Osteoblast (primary cell): ENCODE measurements around the gene SLC19A1. TPM values are rescaled to one million over a fixed set of nuclear protein-coding genes. Genes with fewer than 3 reads are reported as not detected.

Experiments
- DNase-seq: peaks from one replicate; pipeline ENCODE4 v3.0.0; 2011; ENCODE audit warnings: low spot score, mixed read lengths; ENCODE audit not compliant: insufficient read length; ENCODE audit errors: missing footprints
- H2AFZ ChIP-seq: 2 replicates; pipeline ENCODE4 v1.6.0; 2011; ENCODE audit warnings: mild to moderate bottlenecking, low read length
- H3K27ac ChIP-seq: 2 replicates; pipeline ENCODE4 v1.5.1; 2011; ENCODE audit warnings: mild to moderate bottlenecking, low read depth, low read length, moderate library complexity
- H3K27me3 ChIP-seq: 2 replicates; pipeline ENCODE4 v1.6.0; 2012; ENCODE audit warnings: mild to moderate bottlenecking, control low read depth, inconsistent platforms, low read length, moderate library complexity; ENCODE audit not compliant: insufficient read depth
- H3K36me3 ChIP-seq: 2 replicates; pipeline ENCODE4 v1.5.1; 2011; ENCODE audit warnings: mild to moderate bottlenecking, low read length, control low read depth, moderate library complexity; ENCODE audit not compliant: insufficient read depth
- H3K4me1 ChIP-seq: 2 replicates; pipeline ENCODE4 v1.5.1; 2011; ENCODE audit warnings: mild to moderate bottlenecking, low read length, control low read depth, moderate library complexity; ENCODE audit not compliant: insufficient read depth
- H3K4me2 ChIP-seq: 2 replicates; pipeline ENCODE4 v1.6.0; 2011; ENCODE audit warnings: mild to moderate bottlenecking, low read length; ENCODE audit not compliant: insufficient read depth
- H3K4me3 ChIP-seq: fragments of 200-600 bp; sonication (generic); 3 replicates; pipeline ENCODE4 v1.5.1; 2012; ENCODE audit warnings: mild to moderate bottlenecking, low read length, inconsistent platforms; ENCODE audit not compliant: insufficient read depth
- H3K79me2 ChIP-seq: 2 replicates; pipeline ENCODE4 v1.6.0; 2012; ENCODE audit warnings: mild to moderate bottlenecking, low read length, control low read depth, inconsistent platforms; ENCODE audit not compliant: insufficient read depth
- H3K9me3 ChIP-seq: 2 replicates; pipeline ENCODE4 v1.5.1; 2011; ENCODE audit warnings: low read depth, low read length, control low read depth
- H4K20me1 ChIP-seq: 2 replicates; pipeline ENCODE4 v1.6.0; 2012; ENCODE audit warnings: mild to moderate bottlenecking, low read length, control low read depth; ENCODE audit not compliant: insufficient read depth
- total RNA-seq: library from RNA; depleted of rRNA; stranded (reverse); fragments of >200 nt; gene quantifications from 2 replicates; pipeline ENCODE4 v1.2.3, GENCODE V29; 2012
- TF ChIP-seq, protein P1 (sequence below): IDR thresholded peaks from 2 replicates; pipeline ENCODE4 v1.5.1; 2011; ENCODE audit warnings: mild to moderate bottlenecking, low read depth, low read length, moderate library complexity; ENCODE audit errors: extremely low read depth

The SLC19A1 gene
- total RNA-seq, 1 donor = 2.9 TPM

GRCh38 chr21:45522381-45522780 lies 19.9 kb downstream of the SLC19A1 start:
- no peak for DNase-seq
- no peak overlapping the region for H3K27ac ChIP-seq
- no peak overlapping the region for H3K4me2 ChIP-seq
- no peak overlapping the region for H2AFZ ChIP-seq
- no peaks in the 10 kb centered on the region for H3K4me1 ChIP-seq
- no peaks in the 10 kb centered on the region for H4K20me1 ChIP-seq
- no peaks in the 10 kb centered on the region for H3K36me3 ChIP-seq
- no peaks in the 10 kb centered on the region for H3K79me2 ChIP-seq
- H3K4me3 ChIP-seq = no peak overlapping the region
- H3K27me3 ChIP-seq = no peaks in the 10 kb centered on the region
- TF ChIP-seq, protein P1, sequence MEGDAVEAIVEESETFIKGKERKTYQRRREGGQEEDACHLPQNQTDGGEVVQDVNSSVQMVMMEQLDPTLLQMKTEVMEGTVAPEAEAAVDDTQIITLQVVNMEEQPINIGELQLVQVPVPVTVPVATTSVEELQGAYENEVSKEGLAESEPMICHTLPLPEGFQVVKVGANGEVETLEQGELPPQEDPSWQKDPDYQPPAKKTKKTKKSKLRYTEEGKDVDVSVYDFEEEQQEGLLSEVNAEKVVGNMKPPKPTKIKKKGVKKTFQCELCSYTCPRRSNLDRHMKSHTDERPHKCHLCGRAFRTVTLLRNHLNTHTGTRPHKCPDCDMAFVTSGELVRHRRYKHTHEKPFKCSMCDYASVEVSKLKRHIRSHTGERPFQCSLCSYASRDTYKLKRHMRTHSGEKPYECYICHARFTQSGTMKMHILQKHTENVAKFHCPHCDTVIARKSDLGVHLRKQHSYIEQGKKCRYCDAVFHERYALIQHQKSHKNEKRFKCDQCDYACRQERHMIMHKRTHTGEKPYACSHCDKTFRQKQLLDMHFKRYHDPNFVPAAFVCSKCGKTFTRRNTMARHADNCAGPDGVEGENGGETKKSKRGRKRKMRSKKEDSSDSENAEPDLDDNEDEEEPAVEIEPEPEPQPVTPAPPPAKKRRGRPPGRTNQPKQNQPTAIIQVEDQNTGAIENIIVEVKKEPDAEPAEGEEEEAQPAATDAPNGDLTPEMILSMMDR = no peak
- peaks cover 5% of the 10 kb centered on the region for H3K9me3 ChIP-seq

GRCh38 chr21:45521241-45521640 lies 21.0 kb downstream of the SLC19A1 start:
- no peak overlapping the region for H3K4me3 ChIP-seq
- no peaks in the 10 kb centered on the region for H3K4me1 ChIP-seq
- H3K27ac ChIP-seq = no peak overlapping the region
- no peaks in the 10 kb centered on the region for H3K79me2 ChIP-seq
- H3K36me3 ChIP-seq = no peaks in the 10 kb centered on the region
- H4K20me1 ChIP-seq = no peaks in the 10 kb centered on the region
- H3K4me2 ChIP-seq = no peak overlapping the region
- H2AFZ ChIP-seq = no peak overlapping the region
- TF ChIP-seq, protein P1 = no peak
- no peak for DNase-seq
- no peaks in the 10 kb centered on the region for H3K27me3 ChIP-seq
- H3K9me3 ChIP-seq = peaks cover 5% of the 10 kb centered on the region

DNA sequence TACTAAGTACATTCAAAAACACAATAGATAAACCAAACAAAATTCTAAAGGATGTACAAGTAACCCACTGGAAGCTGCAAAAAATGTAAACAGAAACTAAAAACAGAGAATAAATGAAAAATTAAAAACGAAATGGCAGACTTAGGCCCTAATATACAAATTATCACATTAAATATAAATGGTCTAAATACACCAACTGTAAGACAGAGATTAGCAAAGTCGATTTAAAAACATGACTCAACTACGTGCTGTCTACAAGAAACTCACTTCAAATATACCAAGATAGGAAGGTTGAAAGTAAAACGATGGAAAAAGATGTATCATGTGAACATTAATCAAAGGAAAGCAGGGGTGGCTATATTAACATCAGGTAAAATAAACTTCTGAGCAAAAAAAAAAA lies 23.1 kb downstream of the SLC19A1 start:
- Histone ChIP-seq H3K79me2 (no peaks in the 10 kb centered on the region), H3K27ac (no peak overlapping the region), H3K4me1 (no peaks in the 10 kb centered on the region), H3K36me3 (no peaks in the 10 kb centered on the region), H3K9me3 (peaks cover 5% of the 10 kb centered on the region), H2AFZ (no peak overlapping the region), H3K27me3 (no peaks in the 10 kb centered on the region), H3K4me3 (no peak overlapping the region), H3K4me2 (no peak overlapping the region), H4K20me1 (no peaks in the 10 kb centered on the region)
- DNase-seq = no peak
- TF ChIP-seq, protein P1 = no peak

- Histone ChIP-seq H3K27me3 (no peaks in the 10 kb centered on the region), H2AFZ (no peak overlapping the region), H3K27ac (no peak overlapping the region), H3K4me2 (no peak overlapping the region), H3K4me1 (no peaks in the 10 kb centered on the region), H3K79me2 (no peaks in the 10 kb centered on the region), H3K36me3 (no peaks in the 10 kb centered on the region), H3K4me3 (no peak overlapping the region), H4K20me1 (no peaks in the 10 kb centered on the region), H3K9me3 (peaks cover 5% of the 10 kb centered on the region)
- TF ChIP-seq, protein P1 = no peak
- no peak for DNase-seq
These were observed 23.5 kb downstream of the SLC19A1 start for GRCh38 chr21:45518742-45519141.
